ENCODE measurements around the gene SMARCD3.

Gene SMARCD3

DNA sequence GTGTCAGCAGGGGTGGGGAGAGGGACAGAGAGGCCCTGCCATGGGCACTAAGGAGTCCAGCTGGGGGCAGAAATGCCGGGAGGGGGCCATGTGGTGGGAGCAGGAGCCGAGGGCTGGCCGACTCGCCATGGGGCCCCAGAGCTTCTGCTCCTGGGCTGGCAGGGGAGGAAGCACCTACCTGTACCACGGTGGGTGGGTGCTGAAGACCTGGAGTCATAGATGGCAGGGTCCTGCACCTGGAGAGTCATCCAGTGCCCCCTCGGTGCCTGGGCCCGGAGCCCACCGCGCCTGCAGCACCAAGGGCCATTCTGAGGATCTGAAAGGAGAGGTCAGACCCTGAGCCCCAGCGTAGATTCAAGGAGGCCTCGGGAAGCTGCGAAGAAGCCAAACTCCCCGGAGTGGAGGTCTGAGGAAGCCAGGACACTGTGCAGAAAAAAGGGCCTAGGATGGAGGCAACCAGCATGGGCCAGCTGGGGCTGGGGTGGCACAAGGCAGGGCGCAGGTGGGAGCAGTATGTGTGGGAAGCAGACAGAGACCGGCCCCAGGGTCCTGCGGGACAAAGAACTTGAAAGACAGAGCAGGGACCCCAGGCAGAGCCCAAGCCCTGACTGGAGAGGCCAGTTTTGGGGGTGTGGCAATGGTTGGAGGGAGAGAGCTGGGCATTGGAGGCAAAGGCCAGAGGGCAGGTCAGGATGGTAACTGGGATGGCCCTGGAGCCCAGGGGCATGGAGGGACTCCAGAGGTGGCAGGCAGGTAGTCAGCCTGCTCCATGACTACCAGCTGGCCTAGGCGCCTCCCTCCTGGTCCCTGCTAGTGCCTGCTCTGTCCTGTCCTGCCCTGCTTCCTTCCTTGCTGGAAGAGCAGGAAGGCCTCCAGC is 26.7 kb upstream of the SMARCD3 start:
- Histone ChIP-seq H3K4me3 (replicated peaks; ENCODE audit: insufficient read depth, low read length) (no peak overlapping the region), H3K27ac (replicated peaks) (peak overlapping the region; percentile 57), H3K27me3 (ENCODE audit: insufficient read depth, poor library complexity, severe bottlenecking) (no peaks in the 10 kb centered on the region)
- TF ChIP-seq, protein P1, sequence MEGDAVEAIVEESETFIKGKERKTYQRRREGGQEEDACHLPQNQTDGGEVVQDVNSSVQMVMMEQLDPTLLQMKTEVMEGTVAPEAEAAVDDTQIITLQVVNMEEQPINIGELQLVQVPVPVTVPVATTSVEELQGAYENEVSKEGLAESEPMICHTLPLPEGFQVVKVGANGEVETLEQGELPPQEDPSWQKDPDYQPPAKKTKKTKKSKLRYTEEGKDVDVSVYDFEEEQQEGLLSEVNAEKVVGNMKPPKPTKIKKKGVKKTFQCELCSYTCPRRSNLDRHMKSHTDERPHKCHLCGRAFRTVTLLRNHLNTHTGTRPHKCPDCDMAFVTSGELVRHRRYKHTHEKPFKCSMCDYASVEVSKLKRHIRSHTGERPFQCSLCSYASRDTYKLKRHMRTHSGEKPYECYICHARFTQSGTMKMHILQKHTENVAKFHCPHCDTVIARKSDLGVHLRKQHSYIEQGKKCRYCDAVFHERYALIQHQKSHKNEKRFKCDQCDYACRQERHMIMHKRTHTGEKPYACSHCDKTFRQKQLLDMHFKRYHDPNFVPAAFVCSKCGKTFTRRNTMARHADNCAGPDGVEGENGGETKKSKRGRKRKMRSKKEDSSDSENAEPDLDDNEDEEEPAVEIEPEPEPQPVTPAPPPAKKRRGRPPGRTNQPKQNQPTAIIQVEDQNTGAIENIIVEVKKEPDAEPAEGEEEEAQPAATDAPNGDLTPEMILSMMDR (IDR thresholded peaks at IDR 0.05; ENCODE audit: insufficient read depth, low read length): no peak
- TF ChIP-seq GABPA (IDR thresholded peaks at IDR 0.05; ENCODE audit: low read depth) (no peak), SPI1 (IDR thresholded peaks at IDR 0.05; ENCODE audit: borderline replicate concordance, low read depth) (no peak), POLR2AphosphoS5 (IDR thresholded peaks at IDR 0.05; ENCODE audit: low read depth) (no peak)
- TF ChIP-seq, protein P2, sequence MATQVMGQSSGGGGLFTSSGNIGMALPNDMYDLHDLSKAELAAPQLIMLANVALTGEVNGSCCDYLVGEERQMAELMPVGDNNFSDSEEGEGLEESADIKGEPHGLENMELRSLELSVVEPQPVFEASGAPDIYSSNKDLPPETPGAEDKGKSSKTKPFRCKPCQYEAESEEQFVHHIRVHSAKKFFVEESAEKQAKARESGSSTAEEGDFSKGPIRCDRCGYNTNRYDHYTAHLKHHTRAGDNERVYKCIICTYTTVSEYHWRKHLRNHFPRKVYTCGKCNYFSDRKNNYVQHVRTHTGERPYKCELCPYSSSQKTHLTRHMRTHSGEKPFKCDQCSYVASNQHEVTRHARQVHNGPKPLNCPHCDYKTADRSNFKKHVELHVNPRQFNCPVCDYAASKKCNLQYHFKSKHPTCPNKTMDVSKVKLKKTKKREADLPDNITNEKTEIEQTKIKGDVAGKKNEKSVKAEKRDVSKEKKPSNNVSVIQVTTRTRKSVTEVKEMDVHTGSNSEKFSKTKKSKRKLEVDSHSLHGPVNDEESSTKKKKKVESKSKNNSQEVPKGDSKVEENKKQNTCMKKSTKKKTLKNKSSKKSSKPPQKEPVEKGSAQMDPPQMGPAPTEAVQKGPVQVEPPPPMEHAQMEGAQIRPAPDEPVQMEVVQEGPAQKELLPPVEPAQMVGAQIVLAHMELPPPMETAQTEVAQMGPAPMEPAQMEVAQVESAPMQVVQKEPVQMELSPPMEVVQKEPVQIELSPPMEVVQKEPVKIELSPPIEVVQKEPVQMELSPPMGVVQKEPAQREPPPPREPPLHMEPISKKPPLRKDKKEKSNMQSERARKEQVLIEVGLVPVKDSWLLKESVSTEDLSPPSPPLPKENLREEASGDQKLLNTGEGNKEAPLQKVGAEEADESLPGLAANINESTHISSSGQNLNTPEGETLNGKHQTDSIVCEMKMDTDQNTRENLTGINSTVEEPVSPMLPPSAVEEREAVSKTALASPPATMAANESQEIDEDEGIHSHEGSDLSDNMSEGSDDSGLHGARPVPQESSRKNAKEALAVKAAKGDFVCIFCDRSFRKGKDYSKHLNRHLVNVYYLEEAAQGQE (IDR thresholded peaks at IDR 0.05; ENCODE audit: insufficient replicate concordance, low read depth): no peak
- no peak for DNase-seq (ENCODE audit: low read depth in 1 of 2, low spot score in 1 of 2)

DNA sequence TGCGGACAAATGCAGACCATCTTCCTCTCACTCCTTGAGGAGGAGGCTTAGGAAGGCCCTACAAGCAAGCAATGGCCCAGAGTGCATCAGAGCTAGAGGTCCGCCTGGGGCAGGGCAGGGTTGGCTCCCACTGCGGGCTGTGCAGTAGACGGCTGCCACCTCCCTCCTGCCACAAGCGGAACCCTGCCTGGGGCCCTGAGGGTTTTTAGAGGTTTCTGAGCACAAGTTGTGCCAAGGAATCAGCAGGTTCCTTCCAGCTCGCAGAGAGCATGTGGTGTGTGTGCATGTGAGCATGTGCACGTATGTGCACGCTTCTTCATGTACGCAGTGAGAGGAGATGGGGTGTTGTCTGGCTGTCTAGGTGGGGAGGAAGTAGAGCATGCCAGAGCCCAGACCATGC is 25.9 kb upstream of the SMARCD3 start:
- Histone ChIP-seq H3K4me3 (replicated peaks; ENCODE audit: insufficient read depth, low read length) (no peak overlapping the region), H3K27ac (replicated peaks) (peak overlapping the region; percentile 57), H3K27me3 (ENCODE audit: insufficient read depth, poor library complexity, severe bottlenecking) (no peaks in the 10 kb centered on the region)
- TF ChIP-seq, protein P2 (IDR thresholded peaks at IDR 0.05; ENCODE audit: insufficient replicate concordance, low read depth): no peak
- TF ChIP-seq, protein P1 (IDR thresholded peaks at IDR 0.05; ENCODE audit: insufficient read depth, low read length): no peak
- no peak for TF ChIP-seq SPI1 (IDR thresholded peaks at IDR 0.05; ENCODE audit: borderline replicate concordance, low read depth)
- no peak for TF ChIP-seq POLR2AphosphoS5 (IDR thresholded peaks at IDR 0.05; ENCODE audit: low read depth)
- TF ChIP-seq GABPA (IDR thresholded peaks at IDR 0.05; ENCODE audit: low read depth): no peak
- peak in 1 of 2 experiments; percentile 76 for DNase-seq (ENCODE audit: low read depth in 1 of 2, low spot score in 1 of 2)

DNA sequence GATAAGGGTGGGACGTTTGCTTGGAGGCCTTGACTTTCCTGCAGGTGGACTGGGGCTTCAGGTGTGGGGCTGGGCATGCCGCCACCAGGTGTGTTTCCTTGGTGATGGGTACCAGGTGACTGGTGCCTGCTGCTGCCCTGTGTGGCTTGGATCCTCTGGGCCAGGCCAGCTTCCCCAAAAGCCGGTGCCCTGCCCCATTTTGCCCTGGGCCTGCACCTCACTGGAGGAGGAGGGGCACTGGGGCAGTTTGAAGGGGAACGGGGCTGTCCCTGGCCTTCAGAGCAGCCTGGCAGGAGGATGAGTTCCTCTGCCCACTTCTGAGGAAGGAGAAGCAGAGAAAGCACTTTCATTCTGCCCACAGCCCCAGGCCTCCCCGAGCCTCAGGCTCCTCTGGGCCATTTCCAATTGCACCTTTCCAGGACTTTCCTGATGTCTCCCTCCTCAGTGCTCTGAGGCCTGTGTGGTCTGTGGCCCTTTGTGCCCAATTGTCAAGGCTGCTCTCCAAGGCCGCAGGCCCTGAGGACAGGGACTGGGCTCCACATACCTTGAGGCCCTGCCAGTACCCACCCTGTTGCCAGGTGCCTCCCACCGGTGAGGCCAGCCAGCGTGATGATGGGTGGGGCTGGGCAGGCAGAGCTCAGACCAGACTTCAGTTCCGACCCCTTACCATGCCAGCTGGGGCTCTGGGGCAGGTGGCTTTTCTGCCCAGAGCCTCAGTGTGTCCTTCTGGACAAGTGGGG is 25.3 kb upstream of the SMARCD3 start:
- no peaks in the 10 kb centered on the region for H3K27me3 ChIP-seq (ENCODE audit: insufficient read depth, poor library complexity, severe bottlenecking)
- TF ChIP-seq GABPA (IDR thresholded peaks at IDR 0.05; ENCODE audit: low read depth) (no peak), POLR2AphosphoS5 (IDR thresholded peaks at IDR 0.05; ENCODE audit: low read depth) (no peak), SPI1 (IDR thresholded peaks at IDR 0.05; ENCODE audit: borderline replicate concordance, low read depth) (no peak)
- TF ChIP-seq, protein P2 (IDR thresholded peaks at IDR 0.05; ENCODE audit: insufficient replicate concordance, low read depth): no peak
- TF ChIP-seq, protein P1 (IDR thresholded peaks at IDR 0.05; ENCODE audit: insufficient read depth, low read length): no peak
- H3K27ac ChIP-seq (replicated peaks): peak overlapping the region; percentile 57
- H3K4me3 ChIP-seq (replicated peaks; ENCODE audit: insufficient read depth, low read length): no peak overlapping the region
- peak in 1 of 2 experiments; percentile 61 for DNase-seq (ENCODE audit: low read depth in 1 of 2, low spot score in 1 of 2)
